CD4-positive, alpha-beta T cell (primary cell): Measurements from ENCODE around the gene SYT6. TPM values are rescaled to one million over a fixed set of nuclear protein-coding genes. Genes with fewer than 3 reads are reported as not detected.

Source experiments
- ATAC-seq: fragments of 200-7000 bp; cut with Tn5 transposase; one replicate; pipeline ENCODE4 v1.10.0; 2022; ENCODE audit warnings: mild to moderate bottlenecking; ENCODE audit not compliant: poor library complexity
- CTCF ChIA-PET: fragments of 350-600 bp; sonication (Branson Sonifier 250); formaldehyde crosslinking; loops from one replicate; lab custom pipeline; 2021; ENCODE audit warnings: antibody characterized with exemption, inconsistent platforms; lab: Charles Lee
- POLR2A ChIA-PET: fragments of 350-600 bp; sonication (Branson Sonifier 250); formaldehyde crosslinking; loops from one replicate; lab custom pipeline; 2021; ENCODE audit warnings: antibody characterized with exemption, inconsistent platforms; lab: Charles Lee
- DNase-seq, 14 experiments: peaks; one replicate each; pipeline ENCODE4 v3.0.0-alpha.2; 2013 to 2020; ENCODE audit warnings: mixed read lengths in 2 of 14
- H3K27ac ChIP-seq, 2 donors: one replicate each; pipeline versions ENCODE4 v1.5.1 to v1.7.0; 2013; ENCODE audit warnings: low read length in 2 of 2, low read depth in 1 of 2, mild to moderate bottlenecking in 1 of 2
- H3K27me3 ChIP-seq, 2 experiments: 1 replicate in 1 of 2; 2 replicates in 1 of 2; pipeline versions ENCODE4 v1.6.1 to v1.7.0; 2013; ENCODE audit warnings: low read length in 2 of 2, control low read depth in 1 of 2, mild to moderate bottlenecking in 1 of 2, moderate library complexity in 1 of 2; ENCODE audit not compliant: insufficient read depth in 2 of 2, control insufficient read depth in 1 of 2
- H3K36me3 ChIP-seq: one replicate; pipeline ENCODE4 v1.6.1; 2013; ENCODE audit warnings: low read length, control low read depth; ENCODE audit not compliant: insufficient read depth
- H3K4me1 ChIP-seq: one replicate; pipeline ENCODE4 v1.6.1; 2013; ENCODE audit warnings: low read length, control low read depth; ENCODE audit not compliant: insufficient read depth
- H3K4me3 ChIP-seq: one replicate; pipeline ENCODE4 v1.5.1; 2013; ENCODE audit warnings: mild to moderate bottlenecking, low read length, moderate library complexity
- H3K9me3 ChIP-seq, 2 experiments: 1 replicate in 1 of 2; 2 replicates in 1 of 2; pipeline versions ENCODE4 v1.6.1 to v1.7.0; 2013; ENCODE audit warnings: low read length in 2 of 2, mild to moderate bottlenecking in 2 of 2, control low read depth in 1 of 2, moderate library complexity in 1 of 2; ENCODE audit not compliant: control insufficient read depth in 1 of 2, insufficient read depth in 1 of 2
- H3K27ac Mint-ChIP-seq: one replicate; pipeline ENCODE4 v1.8.0; 2020; ENCODE audit warnings: mixed read lengths
- H3K27me3 Mint-ChIP-seq: one replicate; pipeline ENCODE4 v1.8.0; 2021; ENCODE audit warnings: mixed read lengths
- H3K36me3 Mint-ChIP-seq: one replicate; pipeline ENCODE4 v1.8.0; 2021; ENCODE audit warnings: low read depth, mixed read lengths
- H3K4me1 Mint-ChIP-seq: one replicate; pipeline ENCODE4 v1.8.0; 2021; ENCODE audit warnings: low read depth, mixed read lengths
- H3K4me3 Mint-ChIP-seq: one replicate; pipeline ENCODE4 v1.8.0; 2020; ENCODE audit warnings: mild to moderate bottlenecking, mixed read lengths
- H3K9me3 Mint-ChIP-seq: one replicate; pipeline ENCODE4 v1.8.0; 2020; ENCODE audit warnings: mixed read lengths
- intact Hi-C, 2 experiments: fragments of 100-400 bp; cut with DNase I in 1 of 2; cut with micrococcal nuclease in 1 of 2; formaldehyde crosslinking; loops; one replicate each; pipeline versions ENCODE4 v1.15.1 to v1.9.0; 2023 to 2025; cut with DNase I, micrococcal nuclease
- total RNA-seq, 174 experiments: library from RNA in 2 of 174; stranded (reverse) in 2 of 174; gene quantifications; one replicate each; pipeline ENCODE4 v1.2.3 and lab custom pipeline; 2021 to 2026
- TF ChIP-seq, protein P1 (sequence below): fragments of 200-600 bp; IDR thresholded peaks from one replicate; pipeline ENCODE4 v1.8.0; 2022; ENCODE audit warnings: antibody characterized with exemption, mild to moderate bottlenecking

SYT6 gene
- total RNA-seq, 2 experiments from 2014 or later = not detected

DNA sequence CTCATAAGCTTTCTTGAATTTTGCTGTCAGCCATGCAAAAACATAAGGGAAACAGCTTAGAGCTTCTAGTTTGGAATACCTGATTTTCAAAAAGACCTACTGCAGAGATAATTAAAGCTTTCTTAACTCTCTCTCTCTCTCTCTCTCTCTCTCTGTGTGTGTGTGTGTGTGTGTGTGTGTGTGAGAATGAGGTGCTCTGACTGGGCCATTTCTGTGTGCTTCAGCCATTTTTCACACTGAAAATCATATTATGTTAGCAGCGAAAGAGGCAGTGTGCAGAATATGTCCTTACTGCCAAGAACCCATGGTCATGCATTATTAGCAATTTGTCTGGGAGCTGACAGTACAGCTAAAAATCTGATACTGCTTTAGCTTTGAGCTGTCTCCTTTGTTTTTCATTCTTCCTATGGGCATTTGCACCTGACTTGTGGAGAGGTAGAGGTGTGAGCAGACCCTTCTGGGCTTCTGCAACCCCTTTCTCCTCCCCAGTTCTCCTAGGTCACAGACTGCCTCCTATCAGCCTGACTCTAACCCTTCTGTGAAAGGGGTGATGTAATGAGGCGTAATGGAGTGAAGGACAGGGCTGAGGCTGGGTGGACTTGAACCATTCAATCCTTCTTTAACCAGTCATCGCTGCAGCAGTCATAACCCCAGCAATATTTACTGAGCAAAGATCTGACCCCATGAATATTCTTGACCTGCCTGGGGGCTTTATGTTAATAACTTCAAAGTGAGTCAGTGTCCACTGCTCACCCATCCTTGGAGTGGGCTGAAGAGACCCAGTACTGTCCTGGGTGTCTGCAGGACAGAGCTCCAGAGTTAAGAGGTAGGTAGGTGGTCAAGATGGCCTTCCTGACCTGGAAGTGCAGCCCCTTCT is 61.2 kb downstream of the SYT6 start:
- Histone ChIP-seq H3K4me1 (peaks cover 3% of the 10 kb centered on the region), H3K36me3 (no peaks in the 10 kb centered on the region), H3K9me3 (no peaks in the 10 kb centered on the region), H3K27me3 (no peaks in the 10 kb centered on the region), H3K4me3 (no peak overlapping the region), H3K27ac (no peak overlapping the region)
- Mint-ChIP-seq H3K27ac (no peak overlapping the region), H3K9me3 (no peaks in the 10 kb centered on the region), H3K4me3 (no peak overlapping the region), H3K4me1 (no peaks in the 10 kb centered on the region), H3K27me3 (no peaks in the 10 kb centered on the region), H3K36me3 (no peaks in the 10 kb centered on the region)
- intact Hi-C loops = no loop called here
- TF ChIP-seq, protein P1, sequence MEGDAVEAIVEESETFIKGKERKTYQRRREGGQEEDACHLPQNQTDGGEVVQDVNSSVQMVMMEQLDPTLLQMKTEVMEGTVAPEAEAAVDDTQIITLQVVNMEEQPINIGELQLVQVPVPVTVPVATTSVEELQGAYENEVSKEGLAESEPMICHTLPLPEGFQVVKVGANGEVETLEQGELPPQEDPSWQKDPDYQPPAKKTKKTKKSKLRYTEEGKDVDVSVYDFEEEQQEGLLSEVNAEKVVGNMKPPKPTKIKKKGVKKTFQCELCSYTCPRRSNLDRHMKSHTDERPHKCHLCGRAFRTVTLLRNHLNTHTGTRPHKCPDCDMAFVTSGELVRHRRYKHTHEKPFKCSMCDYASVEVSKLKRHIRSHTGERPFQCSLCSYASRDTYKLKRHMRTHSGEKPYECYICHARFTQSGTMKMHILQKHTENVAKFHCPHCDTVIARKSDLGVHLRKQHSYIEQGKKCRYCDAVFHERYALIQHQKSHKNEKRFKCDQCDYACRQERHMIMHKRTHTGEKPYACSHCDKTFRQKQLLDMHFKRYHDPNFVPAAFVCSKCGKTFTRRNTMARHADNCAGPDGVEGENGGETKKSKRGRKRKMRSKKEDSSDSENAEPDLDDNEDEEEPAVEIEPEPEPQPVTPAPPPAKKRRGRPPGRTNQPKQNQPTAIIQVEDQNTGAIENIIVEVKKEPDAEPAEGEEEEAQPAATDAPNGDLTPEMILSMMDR = no peak
- ATAC-seq (no peak), DNase-seq (no peak)
- POLR2A ChIA-PET = no interaction called here
- CTCF ChIA-PET = no interaction called here

DNA sequence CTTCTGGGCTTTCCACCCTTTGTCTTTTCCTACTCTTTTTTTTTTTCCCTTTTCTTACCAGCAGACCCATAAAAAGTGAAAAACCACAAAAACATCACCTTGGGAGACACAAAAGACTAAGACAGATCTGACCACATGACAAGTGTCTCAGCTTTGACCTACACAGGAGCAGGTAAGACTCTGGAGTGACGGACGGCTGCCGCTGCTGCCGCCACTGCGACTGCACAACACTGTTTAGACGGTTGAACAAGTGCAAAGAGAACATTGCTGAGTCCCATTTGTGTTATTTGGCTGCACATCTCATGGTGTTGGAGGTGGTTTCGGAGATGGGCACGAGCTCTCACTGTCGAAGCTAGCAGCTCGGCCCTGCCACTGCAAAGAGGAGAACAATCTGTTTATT is 62.0 kb downstream of the SYT6 start:
- H3K4me1 Mint-ChIP-seq = no peaks in the 10 kb centered on the region
- ChIA-PET CTCF (no interaction called here), POLR2A (no interaction called here)
- intact Hi-C loops = no loop called here
- TF ChIP-seq, protein P1 = no peak
- Histone ChIP-seq H3K27ac (no peak overlapping the region), H3K4me3 (no peak overlapping the region), H3K36me3 (no peaks in the 10 kb centered on the region), H3K9me3 (no peaks in the 10 kb centered on the region), H3K27me3 (no peaks in the 10 kb centered on the region), H3K4me1 (peaks cover 3% of the 10 kb centered on the region)
- H3K27ac Mint-ChIP-seq = no peak overlapping the region
- DNase-seq (no peak), ATAC-seq (no peak)
- no peaks in the 10 kb centered on the region for H3K36me3 Mint-ChIP-seq
- H3K27me3 Mint-ChIP-seq = no peaks in the 10 kb centered on the region
- H3K4me3 Mint-ChIP-seq = no peak overlapping the region
- no peaks in the 10 kb centered on the region for H3K9me3 Mint-ChIP-seq

DNA sequence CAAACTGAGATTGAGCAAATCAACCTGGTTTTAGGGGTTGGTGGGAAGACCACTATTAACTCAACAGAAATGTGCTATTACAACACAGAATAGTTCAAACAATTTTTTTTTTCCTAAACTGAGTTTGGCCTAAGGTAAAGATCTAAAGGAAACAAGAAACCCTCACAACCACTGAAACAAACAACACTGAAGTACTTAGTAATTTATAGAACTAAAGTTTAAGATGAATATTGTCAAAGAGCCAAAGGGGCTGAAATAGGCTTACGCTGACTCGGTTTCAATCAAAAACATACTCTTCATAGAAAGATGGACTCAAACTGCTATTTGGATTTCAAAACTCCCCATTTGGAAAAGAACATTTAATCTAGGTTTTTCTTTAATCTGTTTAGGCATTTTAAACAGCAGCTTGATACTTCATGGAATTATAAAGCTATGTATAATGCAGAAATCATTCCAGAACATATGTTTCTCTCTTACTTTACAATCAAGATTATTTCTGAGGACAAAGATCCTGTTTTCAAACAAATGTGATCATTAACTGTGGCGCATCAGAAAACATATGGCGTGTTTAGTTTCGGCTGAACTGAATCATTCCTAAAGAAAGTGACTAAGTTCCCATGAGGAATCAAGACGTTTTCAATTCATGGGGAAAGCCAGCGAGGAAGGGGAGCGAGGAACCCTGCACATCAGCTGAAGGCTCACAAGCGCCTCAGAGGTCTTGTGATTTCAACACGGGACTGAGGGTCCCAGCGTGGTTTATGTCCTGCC is 62.7 kb downstream of the SYT6 start:
- CTCF ChIA-PET = no interaction called here
- Mint-ChIP-seq H3K36me3 (no peaks in the 10 kb centered on the region), H3K9me3 (no peaks in the 10 kb centered on the region), H3K4me3 (no peak overlapping the region), H3K27me3 (no peaks in the 10 kb centered on the region), H3K27ac (no peak overlapping the region), H3K4me1 (no peaks in the 10 kb centered on the region)
- ATAC-seq = no peak
- H3K27me3 ChIP-seq = no peaks in the 10 kb centered on the region
- TF ChIP-seq, protein P1 = no peak
- intact Hi-C loops = no loop called here
- DNase-seq = no peak
- H3K4me3 ChIP-seq = no peak overlapping the region
- H3K4me1 ChIP-seq = peaks cover 3% of the 10 kb centered on the region
- no peaks in the 10 kb centered on the region for H3K9me3 ChIP-seq
- H3K27ac ChIP-seq = no peak overlapping the region
- no peaks in the 10 kb centered on the region for H3K36me3 ChIP-seq
- POLR2A ChIA-PET = no interaction called here
